Endothelial cell of umbilical vein (primary cell): ENCODE data around the gene TAS2R43. TPM values are rescaled to one million over a fixed set of nuclear protein-coding genes. Genes with fewer than 3 reads are reported as not detected.

Experiments
- BruUV-seq: library from RNA; stranded (reverse); fragments of 400-500 nt; replicated peaks from 2 replicates; lab custom pipeline; 2021; lab: Mats Ljungman, UMichigan
- CTCF ChIA-PET: fragments of 300-600, 350-600 bp; sonication (Branson Sonifier 250); formaldehyde crosslinking; loops from one replicate; lab custom pipeline; 2021; ENCODE audit warnings: antibody characterized with exemption, inconsistent platforms; lab: Charles Lee
- POLR2A ChIA-PET: fragments of 300-600, 350-600 bp; sonication (Branson Sonifier 250); formaldehyde crosslinking; loops from one replicate; lab custom pipeline; 2021; ENCODE audit warnings: antibody characterized with exemption, inconsistent platforms; lab: Charles Lee
- DNase-seq: peaks from one replicate; pipeline ENCODE4 v3.0.0-alpha.2; 2011; ENCODE audit warnings: low read depth, low spot score
- FAIRE-seq: peaks from 2 replicates; lab custom pipeline; 2011; peaks lifted over from hg19 to GRCh38; lab: Jason Lieb, UNC
- H2AFZ ChIP-seq: 2 replicates; pipeline ENCODE4 v1.6.0; 2012; ENCODE audit warnings: low read depth, low read length, control low read depth, inconsistent platforms
- H3K27ac ChIP-seq: 2 replicates; pipeline ENCODE4 v1.5.1; 2011; ENCODE audit warnings: low read depth, mild to moderate bottlenecking, control low read depth, low read length, moderate library complexity; ENCODE audit not compliant: insufficient read depth
- H3K27me3 ChIP-seq, 2 experiments: 2 replicates each; pipeline versions ENCODE4 v1.6.0 to v1.6.1; 2011; ENCODE audit warnings: low read length in 2 of 2, mixed read lengths in 1 of 2; ENCODE audit not compliant: control insufficient read depth in 2 of 2, insufficient read depth in 2 of 2
- H3K36me3 ChIP-seq, 2 experiments: 2 replicates in 1 of 2; 3 replicates in 1 of 2; pipeline ENCODE4 v1.5.1; 2011; ENCODE audit warnings: low read length in 2 of 2, mild to moderate bottlenecking in 1 of 2, moderate library complexity in 1 of 2; ENCODE audit not compliant: control insufficient read depth in 2 of 2, insufficient read depth in 2 of 2; ENCODE audit errors: extremely low read depth in 1 of 2
- H3K4me1 ChIP-seq: 3 replicates; pipeline ENCODE4 v1.5.1; 2011; ENCODE audit warnings: mild to moderate bottlenecking, low read length; ENCODE audit not compliant: control insufficient read depth, insufficient read depth; ENCODE audit errors: extremely low read depth
- H3K4me2 ChIP-seq: 2 replicates; pipeline ENCODE4 v1.6.1; 2011; ENCODE audit warnings: low read length, control low read depth, mixed read lengths; ENCODE audit not compliant: insufficient read depth
- H3K4me3 ChIP-seq, 3 experiments: fragments of 200-600 bp in 1 of 3; sonication (generic), shearing (Covaris generic) in 1 of 3; replicated peaks in 1 of 3; 2 replicates each; pipeline ENCODE4 v1.5.1; 2011 to 2016; ENCODE audit warnings: control low read depth in 3 of 3, low read length in 3 of 3, mild to moderate bottlenecking in 2 of 3, inconsistent platforms in 1 of 3, low read depth in 1 of 3, moderate library complexity in 1 of 3; ENCODE audit not compliant: insufficient read depth in 1 of 3
- H3K79me2 ChIP-seq: 2 replicates; pipeline ENCODE4 v1.6.0; 2012; ENCODE audit warnings: low read length, inconsistent platforms; ENCODE audit not compliant: control insufficient read depth, insufficient read depth
- H3K9ac ChIP-seq: replicated peaks from 2 replicates; pipeline ENCODE3; 2011; ENCODE audit warnings: low read length, control low read depth; ENCODE audit not compliant: insufficient read depth; ENCODE audit errors: extremely low read depth
- H3K9me1 ChIP-seq: replicated peaks from 3 replicates; pipeline ENCODE4 v1.6.0; 2011; ENCODE audit warnings: mild to moderate bottlenecking, low read length; ENCODE audit not compliant: control insufficient read depth, insufficient read depth; ENCODE audit errors: extremely low read depth
- H3K9me3 ChIP-seq: replicated peaks from 2 replicates; pipeline ENCODE4 v1.5.1; 2012; ENCODE audit warnings: low read length, inconsistent platforms; ENCODE audit not compliant: control insufficient read depth, insufficient read depth
- H4K20me1 ChIP-seq: replicated peaks from 2 replicates; pipeline ENCODE3; 2011; ENCODE audit warnings: mild to moderate bottlenecking, low read length; ENCODE audit not compliant: control insufficient read depth, insufficient read depth; ENCODE audit errors: extremely low read depth
- CTCF ChIP-seq, 2 donors: IDR thresholded peaks; 1 replicate in 1 of 2; 2 replicates in 1 of 2; pipeline ENCODE4 v1.5.1; 2011; ENCODE audit warnings: low read length in 2 of 2, mild to moderate bottlenecking in 2 of 2, moderate library complexity in 2 of 2, control low read depth in 1 of 2, inconsistent platforms in 1 of 2, low read depth in 1 of 2; ENCODE audit not compliant: insufficient read depth in 1 of 2; ENCODE audit errors: extremely low read depth in 1 of 2
- EZH2 ChIP-seq: IDR thresholded peaks from 2 replicates; pipeline ENCODE4 v1.6.1; 2012; ENCODE audit warnings: borderline replicate concordance, low read depth, mild to moderate bottlenecking, moderate library complexity, low read length, inconsistent platforms; ENCODE audit not compliant: severe bottlenecking
- FOS ChIP-seq: IDR thresholded peaks from 2 replicates; pipeline ENCODE4 v1.6.1; 2011; ENCODE audit warnings: mild to moderate bottlenecking, low read length, moderate library complexity, borderline replicate concordance; ENCODE audit not compliant: insufficient read depth
- GATA2 ChIP-seq: IDR thresholded peaks from 2 replicates; pipeline ENCODE4 v1.7.0; 2011; ENCODE audit warnings: low read depth, mild to moderate bottlenecking, moderate library complexity, mixed read lengths, low read length; ENCODE audit not compliant: insufficient read length, insufficient read depth
- JUN ChIP-seq: IDR thresholded peaks from 2 replicates; pipeline ENCODE4 v1.6.1; 2011; ENCODE audit warnings: borderline replicate concordance, low read depth; ENCODE audit not compliant: insufficient read length, insufficient read depth
- MAX ChIP-seq: IDR thresholded peaks from 2 replicates; pipeline ENCODE4 v1.6.1; 2011; ENCODE audit not compliant: insufficient read depth, insufficient read length
- MYC ChIP-seq: IDR thresholded peaks from one replicate; pipeline ENCODE4 v1.6.1; 2011; ENCODE audit warnings: mild to moderate bottlenecking, low read depth, low read length
- POLR2A ChIP-seq: IDR thresholded peaks from 2 replicates; pipeline ENCODE4 v1.6.1; 2012; ENCODE audit warnings: low read depth, mild to moderate bottlenecking, control low read depth, low read length
- POLR2AphosphoS5 ChIP-seq: IDR thresholded peaks from 2 replicates; pipeline ENCODE4 v1.6.1; 2012; ENCODE audit warnings: low read depth, mild to moderate bottlenecking, control low read depth, low read length, moderate library complexity; ENCODE audit not compliant: insufficient read depth
- dilution Hi-C: fragments of 300-500 bp; cut with MboI; formaldehyde crosslinking; loops from one replicate; pipeline ENCODE4 v1.15.0; 2019; ENCODE audit warnings: low sequenced_read_pairs; ENCODE audit not compliant: extremely low pct_ligation_motif_present
- intact Hi-C: fragments of 100-400 bp; cut with micrococcal nuclease; formaldehyde crosslinking; loops from one replicate; pipeline ENCODE4 v1.10.0; 2022
- polyA plus RNA-seq, 4 experiments: library from polyadenylated mRNA; depleted of rRNA in 3 of 4; stranded (reverse) in 3 of 4; unstranded in 1 of 4; fragments of >200 nt; gene quantifications; 2 replicates each; pipeline versions ENCODE4 v1.2.1 to v1.2.3, GENCODE V29; 2011 to 2012; ENCODE audit warnings: missing spikeins in 1 of 4
- total RNA-seq: library from RNA; stranded (reverse); gene quantifications from 2 replicates; pipeline ENCODE4 v1.2.3, GENCODE V29; 2021

The TAS2R43 gene
- total and polyA plus RNA-seq, 2 donors (not counting 3 experiments of a cell fraction or from before 2014, with no cell fraction given): 0.07 to 1.8 TPM

DNA sequence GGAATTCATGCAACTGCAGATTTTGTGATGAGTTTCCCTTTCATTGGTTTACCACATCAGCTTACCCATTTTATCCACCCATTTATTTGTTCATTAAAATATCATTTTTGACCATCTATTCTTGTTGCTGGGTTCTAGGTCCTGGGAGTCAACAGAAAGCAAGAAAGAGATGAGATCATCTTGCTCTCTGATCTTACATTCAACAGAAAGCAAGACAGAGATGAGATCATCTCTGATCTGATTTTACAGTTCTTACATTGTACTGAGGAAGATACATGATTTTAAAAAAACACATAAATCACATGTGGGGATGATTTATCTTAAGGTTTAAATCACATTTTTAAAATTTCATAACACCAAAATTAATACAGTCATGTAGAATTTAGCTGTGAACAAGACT, 32.3 kb downstream of the TAS2R43 start:
- H3K9me1 ChIP-seq: no peaks in the 10 kb centered on the region
- intact Hi-C loops (no loop called here), dilution Hi-C loops (no loop called here)
- H3K9ac ChIP-seq: no peak overlapping the region
- DNase-seq (no peak), FAIRE-seq (no peak)
- H3K79me2 ChIP-seq: peaks cover 4% of the 10 kb centered on the region
- no TSS peak for BruUV-seq
- H3K27ac ChIP-seq: no peak overlapping the region
- no peak overlapping the region for H3K4me2 ChIP-seq
- H4K20me1 ChIP-seq: no peaks in the 10 kb centered on the region
- ChIA-PET CTCF (no interaction called here), POLR2A (no interaction called here)
- no peak overlapping the region for H2AFZ ChIP-seq
- TF ChIP-seq FOS (no peak), GATA2 (no peak), POLR2A (no peak), EZH2 (no peak), MAX (no peak), CTCF (IDR thresholded peaks at IDR 0.05; ENCODE audit: extremely low read depth in 1 of 2, insufficient read depth in 1 of 2, low read depth in 1 of 2, low read length in 2 of 2) (no peak), POLR2AphosphoS5 (no peak), MYC (no peak), JUN (no peak)
- no peaks in the 10 kb centered on the region for H3K27me3 ChIP-seq
- no peaks in the 10 kb centered on the region for H3K4me1 ChIP-seq
- H3K4me3 ChIP-seq: no peak overlapping the region
- H3K9me3 ChIP-seq: no peaks in the 10 kb centered on the region
- no peaks in the 10 kb centered on the region for H3K36me3 ChIP-seq
